Gastroesophageal sphincter (tissue), 4 donors: ENCODE results near the gene PUSL1. TPM values are rescaled to one million over a fixed set of nuclear protein-coding genes. Genes with fewer than 3 reads are reported as not detected.

Source experiments
- ATAC-seq: fragments of 150-250 bp; one replicate; pipeline ENCODE4 v1.9.1; 2016; ENCODE audit warnings: mild to moderate bottlenecking, moderate library complexity
- H3K27ac ChIP-seq, 4 donors: fragments of 200-600 bp; sonication (generic) in 3 of 4; 1 replicate in 3 of 4; 2 replicates in 1 of 4; pipeline ENCODE4 v1.5.1; 2016 to 2019
- H3K27me3 ChIP-seq: fragments of 200-600 bp; sonication (generic); one replicate; pipeline ENCODE4 v1.5.1; 2019
- H3K36me3 ChIP-seq, 2 donors: fragments of 200-600 bp; sonication (generic); one replicate each; pipeline ENCODE4 v1.5.1; 2019; ENCODE audit warnings: control low read depth in 1 of 2
- H3K4me1 ChIP-seq, 3 donors: fragments of 200-600 bp; sonication (generic); 1 replicate in 2 of 3; 2 replicates in 1 of 3; pipeline ENCODE4 v1.5.1; 2016 to 2019; ENCODE audit warnings: control low read depth in 2 of 3
- H3K4me3 ChIP-seq, 2 donors: fragments of 200-600 bp; sonication (generic); one replicate each; pipeline ENCODE4 v1.5.1; 2019; ENCODE audit warnings: mild to moderate bottlenecking in 1 of 2, moderate library complexity in 1 of 2
- H3K9me3 ChIP-seq, 3 donors: fragments of 200-600 bp; sonication (generic); one replicate each; pipeline ENCODE4 v1.5.1; 2017 to 2019; ENCODE audit warnings: control low read depth in 2 of 3
- EP300 ChIP-seq: sonication (generic); formaldehyde crosslinking; IDR thresholded peaks from one replicate; pipeline ENCODE4 v1.6.1; 2017; ENCODE audit warnings: antibody characterized with exemption, mild to moderate bottlenecking
- POLR2A ChIP-seq, 2 donors: fragments of 450-650 bp; IDR thresholded peaks; one replicate each; pipeline ENCODE4 v1.6.1; 2017; ENCODE audit warnings: antibody characterized with exemption in 2 of 2, mild to moderate bottlenecking in 2 of 2, moderate library complexity in 1 of 2
- POLR2AphosphoS5 ChIP-seq: sonication (generic); formaldehyde crosslinking; IDR thresholded peaks from one replicate; pipeline ENCODE4 v1.6.1; 2017; ENCODE audit warnings: antibody characterized with exemption
- WGBS, 2 donors: methylation state at CpG; one replicate each; pipeline ENCODE4 v1.1.5; 2018; ENCODE audit warnings: low coverage in 1 of 2; 5-methylcytosine and 5-hydroxymethylcytosine counted together
- total RNA-seq, 4 donors: library from RNA; depleted of rRNA; stranded (reverse); fragments of >200 nt; gene quantifications; one replicate each; pipeline ENCODE4 v1.1.0, GENCODE V29; 2016
- TF ChIP-seq, protein P1 (sequence below), 4 experiments: fragments of 200-600 bp in 2 of 4; fragments of 450-650 bp in 2 of 4; sonication (generic) in 1 of 4; IDR thresholded peaks; one replicate each; pipeline ENCODE4 v1.5.1; 2017 to 2019; ENCODE audit warnings: antibody characterized with exemption in 4 of 4, mild to moderate bottlenecking in 2 of 4, moderate library complexity in 2 of 4

PUSL1 gene
- total RNA-seq, 4 donors from 2014 or later: 12.5 to 24.2 (median 19.4) TPM

DNA sequence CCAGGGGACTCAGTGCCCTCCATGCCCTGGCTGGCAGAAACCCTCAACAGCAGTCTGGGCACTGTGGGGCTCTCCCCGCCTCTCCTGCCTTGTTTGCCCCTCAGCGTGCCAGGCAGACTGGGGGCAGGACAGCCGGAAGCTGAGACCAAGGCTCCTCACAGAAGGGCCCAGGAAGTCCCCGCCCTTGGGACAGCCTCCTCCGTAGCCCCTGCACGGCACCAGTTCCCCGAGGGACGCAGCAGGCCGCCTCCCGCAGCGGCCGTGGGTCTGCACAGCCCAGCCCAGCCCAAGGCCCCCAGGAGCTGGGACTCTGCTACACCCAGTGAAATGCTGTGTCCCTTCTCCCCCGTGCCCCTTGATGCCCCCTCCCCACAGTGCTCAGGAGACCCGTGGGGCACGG is 19.9 kb downstream of the PUSL1 start:
- no peak for ATAC-seq
- Histone ChIP-seq H3K27me3 (no peaks in the 10 kb centered on the region), H3K27ac (no peak overlapping the region), H3K4me3 (no peak overlapping the region), H3K9me3 (no peaks in the 10 kb centered on the region), H3K4me1 (peaks cover 0 to 51% (median 23%) of the 10 kb centered on the region in 3 donors), H3K36me3 (peaks cover 0 to 29% of the 10 kb centered on the region in 2 donors)
- no peak for TF ChIP-seq EP300
- TF ChIP-seq POLR2A (IDR thresholded peaks at IDR 0.05): no peak
- no peak for TF ChIP-seq POLR2AphosphoS5
- TF ChIP-seq, protein P1, sequence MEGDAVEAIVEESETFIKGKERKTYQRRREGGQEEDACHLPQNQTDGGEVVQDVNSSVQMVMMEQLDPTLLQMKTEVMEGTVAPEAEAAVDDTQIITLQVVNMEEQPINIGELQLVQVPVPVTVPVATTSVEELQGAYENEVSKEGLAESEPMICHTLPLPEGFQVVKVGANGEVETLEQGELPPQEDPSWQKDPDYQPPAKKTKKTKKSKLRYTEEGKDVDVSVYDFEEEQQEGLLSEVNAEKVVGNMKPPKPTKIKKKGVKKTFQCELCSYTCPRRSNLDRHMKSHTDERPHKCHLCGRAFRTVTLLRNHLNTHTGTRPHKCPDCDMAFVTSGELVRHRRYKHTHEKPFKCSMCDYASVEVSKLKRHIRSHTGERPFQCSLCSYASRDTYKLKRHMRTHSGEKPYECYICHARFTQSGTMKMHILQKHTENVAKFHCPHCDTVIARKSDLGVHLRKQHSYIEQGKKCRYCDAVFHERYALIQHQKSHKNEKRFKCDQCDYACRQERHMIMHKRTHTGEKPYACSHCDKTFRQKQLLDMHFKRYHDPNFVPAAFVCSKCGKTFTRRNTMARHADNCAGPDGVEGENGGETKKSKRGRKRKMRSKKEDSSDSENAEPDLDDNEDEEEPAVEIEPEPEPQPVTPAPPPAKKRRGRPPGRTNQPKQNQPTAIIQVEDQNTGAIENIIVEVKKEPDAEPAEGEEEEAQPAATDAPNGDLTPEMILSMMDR (IDR thresholded peaks at IDR 0.05): no peak
- no CpG with 5 or more reads among the region's 15 CpGs for WGBS, 2 donors

DNA sequence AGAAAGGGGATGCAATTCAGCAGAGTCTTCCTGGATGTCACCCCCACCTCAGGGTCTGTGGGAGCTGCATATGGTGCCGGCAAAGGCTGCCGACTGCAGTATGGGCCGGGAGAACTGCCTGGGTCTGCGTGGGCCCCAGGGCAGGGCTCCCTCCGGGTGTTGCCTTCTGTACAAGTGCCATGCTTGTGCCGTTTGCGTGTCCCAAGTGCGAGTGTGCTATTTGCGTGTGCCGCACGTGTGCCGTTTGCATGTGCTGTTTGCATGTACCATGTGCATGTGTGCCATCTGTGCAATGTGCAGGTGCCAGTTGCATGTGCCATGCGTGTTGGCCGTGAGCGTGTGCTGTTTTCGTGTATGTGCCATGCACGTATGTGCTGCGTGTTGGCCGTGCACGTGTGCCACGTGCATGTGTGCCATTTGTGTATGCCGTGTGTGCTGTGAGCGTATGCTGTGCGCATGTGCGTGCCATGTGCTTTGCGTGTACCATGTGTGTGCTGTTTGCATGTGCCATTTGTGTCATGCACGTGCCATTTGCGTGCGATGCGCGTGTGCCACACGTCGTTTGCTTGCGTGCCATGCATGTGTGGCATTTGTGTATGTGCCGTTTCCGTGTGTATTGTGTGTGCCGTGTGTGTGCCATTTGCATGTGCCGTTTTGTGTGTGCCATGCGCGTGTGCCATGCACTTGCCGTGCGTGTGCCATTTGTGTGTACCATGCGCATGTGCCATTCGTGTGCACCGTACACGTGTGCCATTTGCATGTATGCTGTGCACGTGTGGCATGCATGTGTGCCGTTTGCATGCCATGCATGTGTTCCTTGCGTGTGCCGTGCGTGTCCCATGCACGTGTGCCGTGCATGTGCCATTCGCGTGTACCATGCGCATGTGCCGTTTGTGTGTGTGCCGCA is 21.2 kb downstream of the PUSL1 start:
- no peaks in the 10 kb centered on the region for H3K27me3 ChIP-seq
- ATAC-seq: no peak

DNA sequence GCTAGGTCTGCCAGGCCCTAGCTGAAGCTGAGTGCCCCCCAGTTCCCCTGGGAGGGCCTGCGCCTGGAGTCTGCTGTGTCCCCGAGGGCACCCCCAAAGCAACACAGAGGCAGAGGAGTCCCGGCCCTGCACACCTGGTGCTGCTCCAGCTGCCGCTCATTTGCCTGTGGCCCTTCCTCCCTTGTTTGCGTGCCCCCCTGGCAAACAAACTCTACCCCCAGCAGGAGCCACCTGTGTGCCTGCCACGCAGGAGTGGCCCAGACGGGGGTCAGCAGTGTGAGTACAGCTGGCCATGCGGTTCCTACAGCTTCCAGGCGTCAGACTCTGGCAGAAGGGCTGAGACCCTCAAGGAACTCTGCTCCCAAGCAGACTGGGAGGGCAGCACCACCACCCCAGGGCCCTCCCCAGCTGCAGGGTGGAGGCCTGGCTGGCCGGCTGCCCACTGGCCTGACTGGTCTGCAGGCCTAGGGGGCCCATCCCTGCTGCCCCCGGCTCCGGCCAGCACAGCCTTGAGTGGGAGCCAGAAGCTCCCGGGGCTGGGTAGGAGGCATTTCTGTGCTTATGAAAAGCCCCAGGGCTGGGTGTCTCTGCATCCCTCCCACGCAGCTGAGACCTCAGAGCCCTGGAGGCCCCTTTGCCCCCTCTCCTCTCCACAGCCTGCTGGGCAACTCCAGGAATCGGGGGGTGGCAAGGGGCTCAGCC is 22.1 kb downstream of the PUSL1 start:
- Histone ChIP-seq H3K36me3 (peaks cover 0 to 31% of the 10 kb centered on the region in 2 donors), H3K4me3 (no peak overlapping the region), H3K27ac (no peak overlapping the region), H3K27me3 (no peaks in the 10 kb centered on the region), H3K4me1 (peaks cover 0 to 35% (median 14%) of the 10 kb centered on the region in 3 donors), H3K9me3 (no peaks in the 10 kb centered on the region)
- TF ChIP-seq POLR2AphosphoS5 (no peak), EP300 (no peak), POLR2A (IDR thresholded peaks at IDR 0.05) (no peak)
- TF ChIP-seq, protein P1 (IDR thresholded peaks at IDR 0.05): no peak
- no peak for ATAC-seq
- WGBS, 2 donors: 80% methylated on average over 1 of the region's 15 CpGs; no CpG with 5 or more reads in 1 of the 2 donors

More for the DNA sequence above, 21.2 kb downstream of the PUSL1 start:
- Histone ChIP-seq H3K4me3 (no peak overlapping the region), H3K9me3 (no peaks in the 10 kb centered on the region), H3K4me1 (peaks cover 0 to 43% (median 20%) of the 10 kb centered on the region in 3 donors), H3K27ac (no peak overlapping the region), H3K36me3 (peaks cover 0 to 29% of the 10 kb centered on the region in 2 donors)
- TF ChIP-seq POLR2AphosphoS5 (peak; percentile 15), EP300 (no peak)
- WGBS, 2 donors: 89 to 90% methylated on average over 28 to 39 of the region's 58 CpGs

DNA sequence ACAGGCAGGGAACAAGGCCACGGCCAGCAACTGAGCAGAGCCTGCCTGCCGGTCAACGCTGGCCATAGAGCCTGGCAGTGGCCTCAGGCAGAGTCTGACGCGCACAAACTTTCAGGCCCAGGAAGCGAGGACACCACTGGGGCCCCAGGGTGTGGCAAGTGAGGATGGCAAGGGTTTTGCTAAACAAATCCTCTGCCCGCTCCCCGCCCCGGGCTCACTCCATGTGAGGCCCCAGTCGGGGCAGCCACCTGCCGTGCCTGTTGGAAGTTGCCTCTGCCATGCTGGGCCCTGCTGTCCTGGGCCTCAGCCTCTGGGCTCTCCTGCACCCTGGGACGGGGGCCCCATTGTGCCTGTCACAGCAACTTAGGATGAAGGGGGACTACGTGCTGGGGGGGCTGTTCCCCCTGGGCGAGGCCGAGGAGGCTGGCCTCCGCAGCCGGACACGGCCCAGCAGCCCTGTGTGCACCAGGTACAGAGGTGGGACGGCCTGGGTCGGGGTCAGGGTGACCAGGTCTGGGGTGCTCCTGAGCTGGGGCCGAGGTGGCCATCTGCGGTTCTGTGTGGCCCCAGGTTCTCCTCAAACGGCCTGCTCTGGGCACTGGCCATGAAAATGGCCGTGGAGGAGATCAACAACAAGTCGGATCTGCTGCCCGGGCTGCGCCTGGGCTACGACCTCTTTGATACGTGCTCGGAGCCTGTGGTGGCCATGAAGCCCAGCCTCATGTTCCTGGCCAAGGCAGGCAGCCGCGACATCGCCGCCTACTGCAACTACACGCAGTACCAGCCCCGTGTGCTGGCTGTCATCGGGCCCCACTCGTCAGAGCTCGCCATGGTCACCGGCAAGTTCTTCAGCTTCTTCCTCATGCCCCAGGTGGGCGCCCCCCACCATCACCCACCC is 22.9 kb downstream of the PUSL1 start, which contains the start of gene TAS1R3:
TSS of gene TAS1R3 (plus strand) at position 213 of the 898 bp plus-strand sequence. CDS start at position 279, 66 bp downstream.
- ATAC-seq: no peak
- H3K27ac ChIP-seq: no peak within 1 kb of the TSS
- WGBS, 2 donors: 75% methylated on average over 2 of the region's 41 CpGs; no CpG with 5 or more reads in 1 of the 2 donors

DNA sequence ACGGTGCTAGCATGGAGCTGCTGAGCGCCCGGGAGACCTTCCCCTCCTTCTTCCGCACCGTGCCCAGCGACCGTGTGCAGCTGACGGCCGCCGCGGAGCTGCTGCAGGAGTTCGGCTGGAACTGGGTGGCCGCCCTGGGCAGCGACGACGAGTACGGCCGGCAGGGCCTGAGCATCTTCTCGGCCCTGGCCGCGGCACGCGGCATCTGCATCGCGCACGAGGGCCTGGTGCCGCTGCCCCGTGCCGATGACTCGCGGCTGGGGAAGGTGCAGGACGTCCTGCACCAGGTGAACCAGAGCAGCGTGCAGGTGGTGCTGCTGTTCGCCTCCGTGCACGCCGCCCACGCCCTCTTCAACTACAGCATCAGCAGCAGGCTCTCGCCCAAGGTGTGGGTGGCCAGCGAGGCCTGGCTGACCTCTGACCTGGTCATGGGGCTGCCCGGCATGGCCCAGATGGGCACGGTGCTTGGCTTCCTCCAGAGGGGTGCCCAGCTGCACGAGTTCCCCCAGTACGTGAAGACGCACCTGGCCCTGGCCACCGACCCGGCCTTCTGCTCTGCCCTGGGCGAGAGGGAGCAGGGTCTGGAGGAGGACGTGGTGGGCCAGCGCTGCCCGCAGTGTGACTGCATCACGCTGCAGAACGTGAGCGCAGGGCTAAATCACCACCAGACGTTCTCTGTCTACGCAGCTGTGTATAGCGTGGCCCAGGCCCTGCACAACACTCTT is 23.8 kb downstream of the PUSL1 start:
- WGBS, 2 donors: no CpG with 5 or more reads among the region's 57 CpGs
- peaks cover 0 to 18% (median 7%) of the 10 kb centered on the region in 3 donors for H3K4me1 ChIP-seq
- H3K27ac ChIP-seq: no peak overlapping the region
- H3K9me3 ChIP-seq: no peaks in the 10 kb centered on the region
- TF ChIP-seq, protein P1 (IDR thresholded peaks at IDR 0.05): no peak
- TF ChIP-seq POLR2AphosphoS5 (no peak), POLR2A (IDR thresholded peaks at IDR 0.05) (no peak), EP300 (no peak)
- no peak for ATAC-seq
- H3K36me3 ChIP-seq: peaks cover 0 to 39% of the 10 kb centered on the region in 2 donors
- no peaks in the 10 kb centered on the region for H3K27me3 ChIP-seq
- no peak overlapping the region for H3K4me3 ChIP-seq

More for the DNA sequence above, 22.9 kb downstream of the PUSL1 start, which contains the start of gene TAS1R3:
- no peaks in the 10 kb centered on the region for H3K27me3 ChIP-seq
- H3K9me3 ChIP-seq: no peaks in the 10 kb centered on the region
- TF ChIP-seq EP300: no peak
- TF ChIP-seq POLR2AphosphoS5: no peak
- H3K36me3 ChIP-seq: peaks cover 0 to 39% of the 10 kb centered on the region in 2 donors
- peaks cover 0 to 27% (median 7%) of the 10 kb centered on the region in 3 donors for H3K4me1 ChIP-seq
- no peak within 1 kb of the TSS for H3K4me3 ChIP-seq
